LNCaP clone FGC (cell line): ENCODE results near the gene DPP4.

ENCODE experiments used
- DNase-seq: peaks from one replicate; pipeline ENCODE4 v3.0.0-alpha.2; 2011; ENCODE audit warnings: low read depth
- H3K4me3 ChIP-seq: 2 replicates; pipeline ENCODE4 v1.5.1; 2011; ENCODE audit warnings: mild to moderate bottlenecking, low read depth, low read length, control low read depth
- TF ChIP-seq, protein P1 (sequence below): IDR thresholded peaks from 2 replicates; pipeline ENCODE4 v1.5.1; 2012; ENCODE audit warnings: mild to moderate bottlenecking; ENCODE audit not compliant: control insufficient read depth, insufficient read depth; ENCODE audit errors: extremely low read depth

DPP4 gene

DNA sequence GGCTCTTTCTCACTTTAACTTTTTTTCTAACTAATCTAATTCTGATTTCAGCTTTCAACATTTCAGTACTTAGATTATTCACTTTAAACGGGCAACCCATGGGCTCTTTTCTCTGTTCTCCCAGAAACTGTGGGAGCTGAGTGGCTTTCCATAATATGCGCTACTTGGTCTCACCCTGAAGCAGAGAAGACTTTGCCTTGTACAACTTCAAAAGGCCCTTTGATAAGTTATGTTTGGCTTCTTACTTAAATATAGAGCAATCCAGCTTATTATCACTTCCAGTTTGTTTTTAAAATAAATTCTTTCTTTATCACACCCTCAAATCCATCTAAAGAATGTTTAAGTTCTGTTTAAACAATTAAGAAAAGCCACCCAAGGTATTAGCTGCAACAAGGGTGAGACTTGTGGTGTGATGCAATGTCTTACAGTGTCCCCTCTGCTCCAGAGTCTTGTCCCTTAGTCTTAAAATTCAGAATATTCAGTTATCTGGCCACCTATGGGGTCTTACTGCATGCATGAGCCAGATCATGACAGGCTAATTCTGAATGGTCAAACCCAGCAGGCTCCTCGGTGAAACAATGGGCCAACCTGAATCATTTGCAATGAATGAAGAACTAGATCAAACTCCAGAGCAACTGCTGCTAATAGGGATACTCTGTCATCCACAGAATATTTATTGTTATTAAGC is 39.2 kb upstream of the DPP4 start:
- no peak overlapping the region for H3K4me3 ChIP-seq
- no peak for DNase-seq
- TF ChIP-seq, protein P1, sequence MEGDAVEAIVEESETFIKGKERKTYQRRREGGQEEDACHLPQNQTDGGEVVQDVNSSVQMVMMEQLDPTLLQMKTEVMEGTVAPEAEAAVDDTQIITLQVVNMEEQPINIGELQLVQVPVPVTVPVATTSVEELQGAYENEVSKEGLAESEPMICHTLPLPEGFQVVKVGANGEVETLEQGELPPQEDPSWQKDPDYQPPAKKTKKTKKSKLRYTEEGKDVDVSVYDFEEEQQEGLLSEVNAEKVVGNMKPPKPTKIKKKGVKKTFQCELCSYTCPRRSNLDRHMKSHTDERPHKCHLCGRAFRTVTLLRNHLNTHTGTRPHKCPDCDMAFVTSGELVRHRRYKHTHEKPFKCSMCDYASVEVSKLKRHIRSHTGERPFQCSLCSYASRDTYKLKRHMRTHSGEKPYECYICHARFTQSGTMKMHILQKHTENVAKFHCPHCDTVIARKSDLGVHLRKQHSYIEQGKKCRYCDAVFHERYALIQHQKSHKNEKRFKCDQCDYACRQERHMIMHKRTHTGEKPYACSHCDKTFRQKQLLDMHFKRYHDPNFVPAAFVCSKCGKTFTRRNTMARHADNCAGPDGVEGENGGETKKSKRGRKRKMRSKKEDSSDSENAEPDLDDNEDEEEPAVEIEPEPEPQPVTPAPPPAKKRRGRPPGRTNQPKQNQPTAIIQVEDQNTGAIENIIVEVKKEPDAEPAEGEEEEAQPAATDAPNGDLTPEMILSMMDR: no peak

DNA sequence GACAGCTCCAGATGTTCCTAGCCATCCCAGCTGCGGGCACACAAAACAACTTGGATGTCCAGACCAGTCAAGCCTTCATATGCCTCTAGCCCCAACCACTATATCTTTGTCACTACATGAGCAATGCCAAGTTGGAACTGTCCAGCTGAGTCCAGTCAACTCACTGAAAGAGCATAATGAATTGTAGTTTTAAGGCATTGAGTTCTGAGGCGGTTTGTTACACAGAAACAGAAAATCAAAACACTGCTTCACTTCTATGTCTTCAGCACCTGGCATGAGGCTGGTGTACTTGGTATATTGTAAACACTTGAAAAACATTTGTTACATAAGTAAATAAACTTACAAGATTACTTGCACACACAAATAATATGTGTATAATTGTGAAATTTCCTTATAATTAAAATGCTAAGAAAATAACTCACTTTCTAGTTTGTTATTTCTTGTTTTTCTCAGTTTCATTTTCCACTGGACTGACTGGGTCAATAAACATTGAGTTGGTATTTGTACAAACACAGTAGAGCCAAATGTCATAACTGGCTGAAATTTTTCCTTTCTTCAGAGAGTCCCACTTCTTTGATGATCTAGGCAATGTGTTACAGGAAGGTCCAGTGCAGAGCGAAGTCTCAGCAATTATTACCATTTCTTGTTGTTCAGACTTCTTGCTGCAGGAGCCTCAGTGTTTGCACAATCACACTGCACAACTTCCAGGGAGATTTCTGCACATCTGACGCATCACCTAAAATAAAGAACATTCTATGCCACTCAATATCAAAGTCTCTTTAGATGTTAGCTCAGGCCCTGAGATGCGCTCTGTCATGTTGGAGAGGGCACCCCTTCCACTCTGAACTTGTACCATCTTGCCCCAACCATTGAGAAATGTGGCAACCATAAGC is 38.2 kb upstream of the DPP4 start:
- no peak for DNase-seq
- TF ChIP-seq, protein P1: no peak
- no peak overlapping the region for H3K4me3 ChIP-seq

DNA sequence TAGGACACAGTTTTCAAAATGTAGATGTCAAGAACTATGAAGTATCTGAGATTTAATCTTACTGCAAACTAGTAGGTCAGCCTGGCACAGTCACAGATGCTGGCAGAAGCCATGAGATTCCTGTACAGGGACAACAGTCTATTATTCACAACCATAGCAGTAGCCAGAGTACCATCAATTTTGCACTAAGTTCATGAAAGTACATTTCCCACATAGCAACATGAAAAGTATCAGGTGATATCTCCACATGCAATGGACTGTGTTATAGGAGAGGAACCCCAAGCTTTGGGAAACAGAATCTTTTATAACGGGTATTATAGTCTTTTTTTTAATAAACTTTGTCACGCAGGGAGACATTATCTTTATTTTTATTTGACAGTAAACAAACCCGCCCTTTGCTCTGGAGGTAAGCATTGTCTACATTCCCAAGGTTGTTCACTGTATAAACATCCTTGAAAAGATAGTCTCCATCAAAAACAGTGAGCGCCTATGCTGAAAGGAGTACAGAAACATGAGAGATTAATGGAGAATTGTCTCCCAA is 33.4 kb upstream of the DPP4 start:
- H3K4me3 ChIP-seq: no peak overlapping the region
- DNase-seq: no peak
- TF ChIP-seq, protein P1: no peak

DNA sequence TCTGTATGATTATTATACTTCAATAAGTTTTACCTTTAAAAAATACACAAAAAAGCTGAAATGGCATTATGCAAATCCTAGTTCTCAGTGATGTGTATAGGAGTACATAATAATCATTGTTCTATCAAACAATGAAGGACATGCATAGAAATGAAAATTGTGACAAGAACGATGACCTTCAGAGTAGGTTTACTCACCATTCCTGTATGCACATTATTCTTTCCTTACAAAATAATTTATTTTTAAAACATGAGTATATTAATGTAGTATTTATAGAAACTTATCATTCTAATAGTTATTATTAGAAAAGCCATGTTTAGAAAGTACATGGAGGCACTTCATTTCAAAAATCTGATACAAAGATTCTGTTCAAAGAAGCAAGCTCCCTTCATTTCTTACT is 32.7 kb upstream of the DPP4 start:
- no peak overlapping the region for H3K4me3 ChIP-seq
- TF ChIP-seq, protein P1: no peak
- no peak for DNase-seq

DNA sequence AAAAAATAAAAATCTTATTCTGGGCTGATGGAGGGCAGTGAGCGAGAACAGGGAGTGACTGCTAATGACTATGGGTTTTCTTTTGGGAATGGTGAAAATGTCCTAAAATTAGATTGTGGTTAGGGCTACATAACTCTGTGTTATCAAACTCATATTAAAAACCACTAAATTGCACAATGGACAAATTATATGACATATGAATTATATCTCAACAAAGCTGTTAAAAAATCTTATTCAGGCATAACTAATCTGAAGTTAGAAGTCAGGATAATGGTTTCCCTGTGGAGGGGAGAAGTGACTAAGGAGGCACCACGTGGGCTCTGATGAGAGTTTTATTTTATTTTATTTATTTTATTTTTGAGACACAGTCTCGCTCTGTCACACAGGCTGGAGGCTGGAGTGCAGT is 32.1 kb upstream of the DPP4 start:
- H3K4me3 ChIP-seq: no peak overlapping the region
- no peak for DNase-seq
- TF ChIP-seq, protein P1: no peak

DNA sequence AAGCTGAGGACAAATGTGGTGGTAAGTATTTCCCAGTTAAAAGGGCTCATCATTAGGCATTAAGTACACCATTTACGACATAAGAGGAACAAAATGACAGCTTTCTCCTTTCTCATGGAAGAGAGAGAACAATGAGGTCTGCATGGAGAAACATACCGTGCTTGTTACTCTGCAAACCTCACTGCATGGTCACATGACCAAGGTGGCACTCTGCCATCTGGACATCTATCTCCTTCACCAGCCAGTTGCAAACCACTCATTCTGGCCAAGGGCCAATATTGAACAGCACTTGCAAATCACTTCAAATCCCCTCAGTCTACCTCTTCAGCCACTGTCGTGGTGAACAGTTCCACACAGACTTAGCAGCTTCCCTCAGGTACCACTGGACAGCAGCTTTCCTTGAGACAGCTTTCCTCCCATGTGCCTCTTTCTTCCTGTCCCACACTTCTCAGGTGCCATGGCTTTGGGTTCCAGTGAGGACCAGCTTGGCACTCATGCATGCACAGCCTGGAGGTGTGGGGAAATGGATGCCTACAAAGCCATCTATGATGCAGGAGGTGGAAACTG is 29.5 kb upstream of the DPP4 start:
- no peak overlapping the region for H3K4me3 ChIP-seq
- no peak for DNase-seq
- TF ChIP-seq, protein P1: no peak
